Eye (tissue), 1 donor: ENCODE data around the gene PLCH1.

Experiments used
- DNase-seq: peaks from one replicate; pipeline ENCODE4 v3.0.0-alpha.2; 2015

The PLCH1 gene

DNA sequence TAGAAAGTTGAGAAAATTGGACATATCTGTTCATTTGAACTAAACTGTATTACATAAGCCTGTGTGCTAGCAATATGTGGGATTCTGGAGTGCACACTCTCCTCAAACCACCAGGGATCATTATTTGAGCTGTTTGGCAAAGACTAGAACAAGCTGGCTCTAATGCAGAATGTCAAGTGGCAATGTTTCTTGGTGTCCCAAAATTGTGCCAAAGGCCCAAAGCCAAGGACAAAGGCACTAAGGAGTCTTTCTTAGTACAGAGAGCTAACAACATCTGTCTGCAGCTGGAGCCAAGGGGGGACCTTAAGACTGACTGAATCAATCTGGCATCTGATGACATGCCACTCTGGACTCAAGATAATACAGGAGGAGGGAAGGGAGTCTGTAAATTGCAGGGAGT lies 374.7 kb downstream of the PLCH1 start:
- DNase-seq: no peak

DNA sequence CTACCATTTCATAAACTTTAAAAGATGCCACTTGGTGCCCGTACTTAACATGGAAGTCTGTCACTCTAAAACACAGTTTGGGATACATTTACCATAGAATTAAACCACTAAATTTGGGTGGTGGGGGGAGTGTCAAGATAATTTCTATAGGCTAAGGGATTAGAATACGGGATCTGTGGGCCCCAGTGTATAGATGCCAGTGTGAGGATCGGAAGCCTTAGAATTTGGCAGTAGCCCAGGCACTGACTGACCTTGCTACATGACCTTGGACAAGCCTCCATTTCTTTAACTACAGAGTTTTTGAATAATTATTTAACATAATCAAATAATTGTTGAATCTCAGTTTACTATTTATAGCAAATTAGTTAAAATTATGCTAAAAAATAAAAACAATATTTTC lies 375.1 kb downstream of the PLCH1 start:
- DNase-seq: no peak

DNA sequence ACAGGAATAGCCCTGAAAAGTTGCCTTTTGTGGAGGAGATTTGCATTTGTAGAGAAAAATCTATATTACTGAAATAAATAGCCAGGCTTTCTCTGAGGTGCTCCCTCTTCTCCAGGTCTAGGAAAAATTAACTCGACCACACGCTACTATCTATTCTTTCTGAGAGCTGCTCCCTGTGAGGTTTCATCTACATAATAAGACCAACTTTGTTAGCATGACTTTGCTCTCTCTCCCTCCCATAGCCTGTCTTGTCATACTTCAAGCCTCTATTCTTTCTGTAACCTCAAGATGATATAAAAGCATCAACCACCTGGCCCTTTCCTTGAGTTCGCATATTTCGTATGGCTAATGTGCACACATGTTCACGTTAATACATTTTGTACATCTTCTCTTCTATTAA lies 375.6 kb downstream of the PLCH1 start:
- DNase-seq: no peak

DNA sequence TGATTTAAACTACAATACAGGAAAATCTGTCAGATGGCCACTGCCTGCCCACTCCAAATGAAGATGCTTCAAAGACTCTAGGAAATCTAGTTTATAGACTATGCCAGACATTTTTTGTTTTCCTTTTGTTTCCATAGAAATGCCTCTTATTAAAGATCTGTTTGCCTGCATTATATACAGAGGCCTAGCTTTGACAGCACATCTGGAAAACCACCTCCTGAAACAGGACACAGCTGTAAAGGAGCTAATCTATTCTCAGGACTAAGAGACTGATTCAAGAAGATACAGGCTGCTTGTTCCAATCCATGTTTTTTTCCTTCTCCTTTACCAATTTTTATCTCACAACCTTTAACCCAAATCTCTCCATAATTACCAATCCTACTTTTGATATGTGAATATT lies 376.1 kb downstream of the PLCH1 start:
- DNase-seq: no peak

DNA sequence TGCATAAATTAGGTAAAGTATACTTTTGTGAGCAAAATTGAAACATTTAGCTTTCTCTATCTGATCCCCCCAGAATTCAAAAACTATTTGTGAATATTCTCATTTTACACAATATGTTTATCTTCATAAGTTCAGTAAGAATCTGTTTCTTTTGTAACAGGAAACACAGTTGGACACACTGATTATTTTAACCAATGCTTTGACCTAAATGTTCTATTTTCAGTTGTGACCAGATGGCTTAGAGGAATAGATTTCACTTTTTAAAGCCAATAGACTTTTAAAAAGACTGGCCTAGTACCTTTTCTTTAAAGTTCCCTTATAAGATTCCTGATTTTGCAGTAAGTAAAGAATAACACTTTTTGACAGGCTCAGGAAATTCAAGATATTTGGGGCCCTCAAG lies 377.4 kb downstream of the PLCH1 start:
- DNase-seq: no peak

DNA sequence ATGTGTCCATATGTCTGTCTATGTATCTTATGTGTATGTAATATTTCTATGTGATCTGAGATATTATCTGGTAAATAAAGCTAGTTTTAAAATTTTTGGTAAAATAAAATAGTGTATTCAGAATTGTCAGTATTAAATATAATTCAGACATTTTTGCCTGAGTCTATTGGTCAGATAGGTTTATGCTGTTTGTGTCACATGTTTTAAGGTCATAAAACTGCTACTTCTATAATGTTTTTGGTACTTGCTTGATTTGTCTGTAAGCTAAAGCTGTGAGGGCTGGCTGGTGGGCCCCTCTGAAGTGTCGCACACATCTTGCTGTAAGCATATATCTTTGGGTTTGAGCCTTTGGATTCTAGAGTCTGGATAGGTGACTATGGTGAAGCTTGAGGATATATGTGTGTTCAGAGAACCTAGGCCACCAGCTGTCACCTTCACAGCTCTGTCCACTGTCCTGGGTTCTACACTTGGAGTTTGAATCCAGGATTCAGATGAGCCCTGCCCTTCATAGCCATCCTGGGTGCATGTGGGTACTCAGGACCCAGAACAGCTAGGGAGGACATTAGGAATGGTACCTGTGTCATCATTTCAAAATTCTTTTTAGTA lies 379.6 kb downstream of the PLCH1 start:
- no peak for DNase-seq

DNA sequence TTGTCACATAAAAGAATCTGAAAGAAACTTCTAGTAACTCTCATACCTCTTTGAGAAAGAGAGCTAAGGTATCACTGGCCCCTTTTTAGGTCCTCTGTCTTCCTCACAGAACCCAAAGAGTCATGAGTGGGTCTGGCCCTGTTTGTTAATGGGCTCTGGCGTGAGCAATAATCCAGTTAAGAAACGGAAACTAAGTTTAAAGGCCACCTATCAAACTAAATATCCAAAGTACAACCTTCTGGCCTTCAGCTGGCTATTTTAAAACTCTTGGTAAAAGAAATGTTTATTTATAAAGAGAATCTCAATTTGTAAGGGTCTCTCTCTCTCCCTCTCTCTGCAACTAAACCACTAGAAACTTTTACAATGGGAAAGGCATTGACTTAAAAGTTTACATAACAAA lies 380.4 kb downstream of the PLCH1 start:
- no peak for DNase-seq

DNA sequence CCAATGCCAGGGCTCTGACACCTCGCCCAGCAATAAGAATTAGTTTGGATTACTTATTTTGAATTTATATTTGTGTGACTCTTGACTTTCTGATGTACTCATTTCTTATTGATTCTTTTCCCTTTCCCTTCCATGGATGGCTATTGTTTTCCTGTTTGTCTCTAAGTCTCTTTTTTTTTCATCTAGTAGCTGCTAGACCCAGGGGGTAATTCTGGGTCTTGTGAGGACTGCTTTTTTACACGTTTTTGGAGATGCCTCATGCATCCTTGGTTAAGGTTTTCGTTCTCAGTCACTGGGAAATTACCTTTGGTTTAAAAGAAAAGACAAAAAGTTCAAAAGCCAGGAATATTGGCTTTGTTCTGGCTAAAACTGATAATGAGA lies 381.2 kb downstream of the PLCH1 start:
- no peak for DNase-seq

DNA sequence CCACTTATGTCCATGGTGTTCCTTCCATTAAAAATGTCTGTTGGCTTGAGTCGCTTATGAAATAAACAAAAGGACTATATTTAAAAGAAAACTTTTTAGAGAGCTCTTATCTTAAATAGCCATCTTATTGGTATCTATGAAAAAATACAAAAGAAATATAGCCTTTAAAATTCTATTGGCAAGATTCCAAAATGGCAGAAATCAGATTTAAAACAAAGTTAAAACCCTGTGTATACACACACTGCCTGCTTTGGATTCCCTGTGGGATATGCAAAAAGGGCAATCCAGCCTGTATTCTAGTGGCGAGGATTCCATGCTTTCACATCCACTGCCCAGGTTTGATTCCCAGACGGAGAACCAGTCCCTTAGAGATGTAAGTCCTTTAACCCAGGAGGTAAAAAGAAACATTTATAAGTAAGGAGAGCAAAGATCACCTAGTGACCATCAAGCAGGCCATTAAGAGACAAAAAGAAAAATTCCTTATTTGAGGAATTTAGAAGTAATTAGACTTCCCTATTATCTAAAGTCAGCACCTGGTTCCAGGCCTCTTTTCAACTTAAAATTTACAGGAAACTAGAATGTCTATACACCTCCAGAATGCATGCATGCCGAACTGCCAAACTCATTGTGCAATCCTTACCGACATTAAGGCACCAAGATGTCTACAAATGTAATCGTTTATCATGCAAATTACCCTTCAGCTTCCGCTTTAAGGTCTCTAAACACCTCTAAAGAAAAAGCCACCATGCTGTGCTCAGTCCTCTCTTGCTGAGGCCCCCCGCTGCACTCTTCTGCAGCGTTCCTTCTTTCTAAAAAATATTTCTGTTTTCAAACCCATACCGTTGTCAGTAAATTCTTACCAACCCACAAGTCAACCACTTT lies 381.8 kb downstream of the PLCH1 start:
- no peak for DNase-seq

DNA sequence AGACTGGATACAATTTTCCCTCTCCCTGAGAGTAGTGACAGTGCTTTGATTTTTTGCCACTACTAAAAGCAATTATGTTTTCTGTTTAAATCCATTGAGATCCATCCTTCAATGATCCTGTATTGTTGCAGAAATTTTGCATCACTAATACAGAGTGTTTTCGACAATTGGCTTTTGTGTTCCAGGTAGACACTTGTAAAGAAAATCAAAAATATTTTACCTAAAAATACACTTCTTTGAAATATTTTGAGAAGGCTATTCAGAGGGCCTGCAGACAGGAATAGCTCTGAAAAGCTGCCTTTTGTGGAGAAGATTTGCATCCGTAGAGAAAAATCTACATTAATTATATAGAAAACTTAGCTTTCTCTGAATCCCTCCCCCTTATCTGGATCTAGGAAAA lies 384.6 kb downstream of the PLCH1 start:
- no peak for DNase-seq

DNA sequence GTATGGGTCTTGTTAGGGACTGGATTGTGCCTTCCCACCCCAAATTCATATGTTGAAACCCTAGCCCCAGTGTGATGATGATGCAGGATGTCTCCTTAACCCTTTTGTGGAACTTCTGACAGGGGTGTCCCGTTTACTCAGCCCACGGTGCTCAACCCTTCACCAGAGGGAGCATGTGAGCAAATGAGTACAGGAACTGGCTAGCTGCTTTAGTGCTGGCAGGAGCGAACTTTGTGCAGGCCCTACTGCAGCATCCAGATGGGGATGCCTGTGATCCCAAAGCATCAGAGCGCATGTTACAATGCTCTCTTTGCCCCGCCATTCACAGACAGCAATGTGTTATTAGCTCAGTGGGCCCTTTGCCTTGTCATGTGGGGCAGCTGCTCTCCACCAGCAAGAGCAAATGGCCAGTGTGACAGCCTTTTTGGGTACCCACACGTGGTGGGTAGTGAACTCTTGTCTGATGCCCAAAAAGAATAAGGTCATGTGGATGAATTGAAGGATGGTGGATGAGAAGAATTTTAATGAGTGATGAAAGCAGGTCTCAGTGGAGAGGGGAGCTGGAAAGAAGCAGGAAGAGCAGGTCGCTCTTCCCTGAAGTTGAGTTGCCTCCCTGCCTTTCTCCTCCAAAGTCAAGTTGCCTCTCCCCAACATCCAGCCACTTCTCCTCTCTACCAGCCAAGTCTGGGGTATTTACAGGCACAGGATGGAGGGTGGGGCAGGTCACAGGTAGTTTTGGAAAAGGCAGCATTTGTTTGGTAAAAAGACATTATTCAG lies 388.1 kb downstream of the PLCH1 start:
- no peak for DNase-seq

DNA sequence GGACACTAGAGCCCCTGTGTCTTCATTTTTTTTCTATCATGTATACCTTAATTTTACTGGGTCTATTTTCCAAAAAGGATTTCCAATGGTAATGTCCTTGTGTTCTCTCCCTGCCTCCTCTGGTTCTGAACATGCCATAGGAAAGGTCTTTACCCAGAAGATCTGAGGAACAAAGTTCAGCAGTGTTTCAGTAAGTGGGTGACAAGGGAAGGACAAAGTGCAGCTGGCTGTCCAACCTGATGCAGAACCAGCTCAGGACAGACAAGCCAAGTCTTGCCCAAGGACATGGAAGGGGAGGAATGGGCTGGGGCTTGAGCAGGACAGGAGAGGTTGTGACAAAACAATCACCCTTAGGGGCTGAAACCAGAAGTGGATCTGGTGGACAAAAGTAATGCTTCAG lies 390.2 kb downstream of the PLCH1 start:
- no peak for DNase-seq

DNA sequence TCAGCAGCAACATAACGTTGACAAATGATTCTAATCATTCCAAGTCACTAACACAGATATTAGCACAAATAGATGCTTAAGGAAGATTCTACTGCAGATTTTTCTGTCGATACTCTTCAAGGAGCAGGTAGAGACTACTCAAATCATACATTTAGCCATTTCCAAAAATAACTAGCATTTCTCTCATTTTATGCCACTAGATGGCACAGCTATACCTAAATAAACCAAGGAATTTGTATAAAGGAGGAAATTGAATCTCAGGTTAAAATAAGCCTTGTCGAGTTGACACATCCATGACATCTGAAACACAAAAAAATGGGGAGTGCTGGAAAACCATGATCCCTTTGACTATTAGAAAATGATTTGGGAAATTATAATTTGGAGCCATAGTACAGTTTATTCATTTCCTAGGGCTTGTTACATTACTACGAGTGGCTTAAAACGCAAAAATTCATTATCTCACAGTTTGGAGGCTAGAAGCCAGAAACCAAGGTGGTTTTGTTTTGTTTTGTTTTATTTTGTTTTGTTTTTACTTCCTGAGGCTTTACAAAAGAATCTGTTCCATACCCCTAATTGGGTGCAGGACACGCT lies 391.9 kb downstream of the PLCH1 start:
- peak; percentile 73 for DNase-seq

DNA sequence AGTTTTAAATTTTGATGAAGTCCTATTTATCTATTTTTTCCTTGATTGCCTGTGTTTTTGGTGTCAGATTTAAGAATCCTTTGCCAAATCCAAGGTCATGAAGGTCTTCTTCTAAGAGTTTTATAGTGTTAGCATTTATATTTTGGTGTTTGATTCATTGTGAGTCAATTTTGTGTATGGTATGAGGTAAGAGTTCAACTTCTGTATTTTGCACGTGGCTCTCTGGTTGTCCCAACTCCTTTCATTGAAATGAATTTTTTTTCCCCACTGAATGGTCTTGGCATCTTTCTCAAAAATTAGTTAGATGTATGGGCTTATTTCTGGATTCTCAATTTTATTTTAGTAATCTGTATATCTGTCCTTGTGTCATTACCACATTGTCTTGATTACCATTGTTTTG lies 394.3 kb downstream of the PLCH1 start:
- no peak for DNase-seq

DNA sequence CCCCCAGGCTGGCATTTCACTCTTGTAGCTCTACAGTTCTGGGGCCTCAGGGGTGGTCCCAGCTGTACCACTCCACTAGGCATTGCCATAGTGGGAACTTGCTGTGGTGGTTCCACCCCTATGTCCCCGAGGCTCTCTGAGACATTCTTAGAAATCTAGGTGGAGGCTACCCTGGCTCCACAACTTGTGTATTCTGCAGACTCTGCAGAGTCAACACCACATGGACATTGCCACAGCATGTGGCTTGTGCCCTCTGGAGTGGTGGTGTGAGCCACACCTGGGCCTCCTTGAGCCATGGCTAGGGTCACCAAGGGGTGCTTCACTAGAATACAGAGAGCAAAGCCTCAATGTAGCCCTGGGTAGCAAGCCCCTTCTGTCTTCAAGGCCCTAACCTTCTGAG lies 397.0 kb downstream of the PLCH1 start:
- no peak for DNase-seq

DNA sequence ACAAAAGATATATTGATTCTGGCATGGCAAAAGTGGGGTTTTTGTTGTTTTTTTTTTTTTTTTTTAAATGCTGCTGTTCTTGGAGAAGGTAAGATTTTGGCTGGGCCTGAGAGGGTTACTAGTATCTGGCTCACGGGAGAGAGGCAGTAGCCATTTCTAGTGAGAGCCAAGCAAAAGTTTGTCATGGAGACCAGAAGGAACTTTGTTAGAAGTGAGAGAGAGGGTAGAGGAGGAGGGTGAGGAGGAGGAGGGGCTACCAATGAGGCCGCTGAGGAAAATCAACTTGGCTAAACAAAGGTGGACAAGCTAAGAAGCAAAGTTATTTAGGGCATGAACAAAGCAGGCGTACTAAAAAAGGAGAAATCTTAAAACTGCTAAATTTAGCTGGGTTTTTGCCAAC lies 402.5 kb downstream of the PLCH1 start:
- DNase-seq: no peak

DNA sequence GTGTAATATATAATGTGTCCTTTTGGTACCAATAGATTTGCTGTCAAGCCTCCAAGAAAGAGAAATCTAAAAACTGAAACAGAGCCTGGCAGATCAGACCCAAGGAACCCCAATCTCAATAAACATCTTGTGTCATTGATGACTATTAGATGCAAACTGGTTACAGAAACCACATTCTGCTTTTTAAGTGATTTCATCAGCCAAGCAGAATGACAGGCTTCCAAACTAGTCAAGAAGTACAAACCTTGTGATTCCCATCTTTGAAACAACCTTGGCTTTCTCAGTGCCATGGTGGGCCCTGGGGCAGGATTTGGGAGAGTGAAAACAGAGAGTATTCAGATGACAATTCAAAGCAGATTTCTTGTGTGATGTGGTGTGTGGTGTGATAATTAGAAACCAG lies 405.8 kb downstream of the PLCH1 start:
- DNase-seq: no peak

DNA sequence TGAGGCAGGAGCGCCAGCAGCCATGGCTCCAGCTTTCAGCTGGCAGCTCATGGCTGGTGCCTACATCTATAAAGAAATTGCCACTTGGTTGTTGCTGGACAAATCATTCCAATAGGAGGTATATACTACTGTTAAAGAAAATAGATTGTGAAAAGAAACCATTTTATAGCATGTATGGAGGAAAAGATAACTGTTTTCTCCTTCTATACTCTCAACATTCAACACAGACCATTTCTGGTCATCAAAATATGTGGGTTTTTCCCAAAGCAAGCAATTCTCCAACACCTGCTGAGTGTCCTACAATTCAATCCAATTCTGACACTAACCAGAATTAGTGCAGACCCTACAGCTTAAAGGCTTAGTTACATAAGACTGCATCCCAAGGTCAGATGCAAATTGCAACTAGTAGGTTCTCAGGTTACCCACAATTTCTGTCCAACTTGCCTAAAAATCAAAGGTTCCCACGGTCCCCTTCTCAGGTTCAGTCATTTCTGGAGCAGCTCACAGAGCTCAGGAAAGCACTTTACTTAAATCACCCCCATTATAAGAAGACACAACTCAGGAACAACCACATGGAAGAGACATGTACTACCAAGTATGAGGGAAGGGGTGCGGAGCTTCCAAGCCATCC lies 409.0 kb downstream of the PLCH1 start:
- DNase-seq: no peak

DNA sequence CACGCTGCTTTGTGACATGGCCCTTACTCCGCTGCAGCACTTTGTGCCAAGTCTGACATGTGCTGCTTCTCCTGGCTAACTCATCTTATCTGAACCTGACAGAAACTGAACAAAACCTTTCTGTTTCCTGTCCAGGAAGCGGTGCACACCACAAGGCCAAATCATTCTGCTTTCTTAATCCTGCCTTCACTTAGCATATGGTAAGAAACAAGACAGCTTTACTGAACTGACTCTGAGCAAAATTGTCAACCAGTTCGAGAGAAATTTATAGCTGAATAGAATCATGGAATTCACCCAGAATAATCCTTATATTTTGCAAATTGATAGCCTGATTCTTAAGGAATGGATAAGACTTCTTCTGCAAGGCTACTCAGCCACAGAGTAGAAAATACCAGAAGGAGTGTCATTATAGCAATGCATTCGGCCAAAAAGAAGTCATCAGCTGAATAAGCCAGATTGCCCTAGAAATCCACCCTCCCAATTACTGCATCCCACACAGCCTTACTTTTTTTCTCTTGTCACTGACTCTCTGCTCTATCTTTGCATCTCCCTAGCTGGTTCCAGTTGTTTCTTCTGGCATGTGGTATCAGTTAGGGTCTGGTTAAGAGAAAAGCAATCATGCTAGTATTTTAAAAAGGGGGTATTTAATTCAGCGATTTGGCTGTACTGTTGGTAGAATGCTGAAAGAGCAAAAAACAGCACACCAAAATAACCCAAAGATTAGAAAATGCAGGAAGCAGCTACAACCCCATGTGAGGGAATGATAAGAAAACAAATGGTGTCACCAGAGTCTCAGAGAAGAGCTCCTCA lies 409.8 kb downstream of the PLCH1 start:
- DNase-seq: no peak

DNA sequence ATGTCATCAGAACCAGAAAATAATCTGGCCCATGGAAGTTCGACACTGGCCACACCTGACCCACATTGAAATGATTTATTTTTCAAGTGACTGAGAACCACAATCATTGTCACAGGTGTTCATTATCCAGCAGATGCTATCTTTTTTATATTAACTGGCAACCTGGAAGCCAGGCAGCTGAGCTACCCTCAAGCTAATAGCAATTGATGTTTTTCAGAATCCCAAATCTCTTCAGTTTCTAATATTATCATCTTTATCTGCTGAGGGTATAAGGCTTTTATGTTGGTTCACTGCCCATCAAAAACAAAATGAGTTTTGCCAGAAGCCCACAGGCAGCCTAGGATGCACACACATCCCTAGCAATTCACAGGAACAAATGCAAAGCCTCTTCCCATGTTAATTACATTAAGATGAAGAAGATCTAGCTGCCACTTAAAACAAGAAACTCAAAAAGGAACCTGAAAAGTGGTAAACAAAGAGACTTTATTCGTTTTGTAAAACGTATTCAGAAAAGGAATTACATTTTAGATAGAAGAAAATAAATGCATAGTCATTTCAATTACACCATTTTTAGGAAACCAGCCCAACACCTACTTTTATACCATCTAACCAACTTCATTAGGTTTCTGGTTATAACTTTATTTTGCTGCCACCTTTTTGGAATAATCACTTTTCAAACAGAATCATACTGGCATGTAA lies 410.5 kb downstream of the PLCH1 start:
- no peak for DNase-seq

DNA sequence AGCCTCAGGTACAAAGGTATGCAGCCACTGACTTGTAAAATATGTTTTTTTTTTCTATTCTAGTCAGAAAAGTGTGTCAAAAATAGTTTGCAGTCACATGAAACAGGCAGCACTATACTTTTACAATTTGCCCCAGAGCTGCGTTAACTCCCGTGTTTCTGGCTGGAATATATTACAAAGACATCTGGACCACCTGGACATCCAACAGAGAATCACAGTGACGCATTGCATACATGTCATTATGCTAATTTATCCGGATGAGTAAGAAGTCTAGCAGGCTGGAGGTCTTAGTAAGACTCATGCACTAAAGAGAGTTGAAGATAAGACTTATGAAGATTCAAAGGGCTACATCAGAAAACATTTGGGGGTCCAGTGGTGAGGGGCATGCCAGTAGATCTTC lies 412.2 kb downstream of the PLCH1 start:
- DNase-seq: no peak

DNA sequence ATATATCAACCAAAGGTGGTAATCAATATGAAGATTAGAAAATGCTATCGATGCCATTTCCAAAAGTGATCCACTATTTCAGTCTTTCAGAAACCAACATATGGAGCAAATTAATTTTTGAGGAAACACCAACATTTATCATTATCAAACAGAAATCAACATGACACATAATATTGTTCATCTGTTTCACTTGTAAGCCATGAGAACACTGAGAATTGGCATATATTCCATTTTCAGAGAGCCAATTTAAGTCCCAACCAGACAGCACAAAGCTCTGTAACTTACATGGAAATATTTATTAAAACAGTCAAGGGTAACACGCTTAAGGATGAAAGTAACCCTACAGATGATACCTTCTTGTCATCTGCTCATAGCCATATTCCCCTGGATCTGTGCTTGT lies 413.8 kb downstream of the PLCH1 start:
- DNase-seq: no peak
